ENCODE measurements around the gene SLC2A4RG.
"Not testable (repeated sequence)": the region's sequence is repeated elsewhere in the genome, so short reads cannot be mapped to it uniquely, and the experiment has no call there.

SLC2A4RG gene

GRCh38 chr20:63714858-63715257 is 24.7 kb upstream of the SLC2A4RG start:
- no peak for DNase-seq (ENCODE audit: low read depth)

GRCh38 chr20:63718996-63719395 is 20.6 kb upstream of the SLC2A4RG start:
- no peak for DNase-seq (ENCODE audit: low read depth)

GRCh38 chr20:63722967-63723622 is 16.5 kb upstream of the SLC2A4RG start:
- not testable (repeated sequence) for DNase-seq (ENCODE audit: low read depth)

- not testable (repeated sequence) for DNase-seq (ENCODE audit: low read depth)
Observed at GRCh38 chr20:63730189-63730733, 9.3 kb upstream of the SLC2A4RG start.

GRCh38 chr20:63731410-63731809 is 8.2 kb upstream of the SLC2A4RG start:
- no peak for DNase-seq (ENCODE audit: low read depth)

GRCh38 chr20:63732118-63733095 is 7.2 kb upstream of the SLC2A4RG start:
- DNase-seq (ENCODE audit: low read depth) = no peak

- no peak for DNase-seq (ENCODE audit: low read depth)
Observed at GRCh38 chr20:63733117-63733516, 6.5 kb upstream of the SLC2A4RG start.

GRCh38 chr20:63733579-63734081 is 5.9 kb upstream of the SLC2A4RG start:
- no peak for DNase-seq (ENCODE audit: low read depth)

GRCh38 chr20:63734111-63734945 is 5.2 kb upstream of the SLC2A4RG start:
- DNase-seq (ENCODE audit: low read depth) = no peak

- DNase-seq (ENCODE audit: low read depth) = no peak
Observed at GRCh38 chr20:63734946-63735858, 4.4 kb upstream of the SLC2A4RG start.

GRCh38 chr20:63735859-63736718 is 3.5 kb upstream of the SLC2A4RG start, which contains the start of gene LIME1:
TSS of gene LIME1 (plus strand) at chr20:63736664. CDS start at chr20:63737550, 886 bp downstream.
- DNase-seq (ENCODE audit: low read depth) = no peak

- no peak for DNase-seq (ENCODE audit: low read depth)
Observed at GRCh38 chr20:63736893-63737694, 2.5 kb upstream of the SLC2A4RG start.

- no peak for DNase-seq (ENCODE audit: low read depth)
Observed at GRCh38 chr20:63737695-63737944, 2.0 kb upstream of the SLC2A4RG start.

GRCh38 chr20:63737945-63738686 is 1.5 kb upstream of the SLC2A4RG start:
- DNase-seq (ENCODE audit: low read depth) = no peak

GRCh38 chr20:63738687-63739129 is 868 bp upstream of the SLC2A4RG start:
- peak; percentile 2 for DNase-seq (ENCODE audit: low read depth)

- DNase-seq (ENCODE audit: low read depth) = peak; percentile 19
Observed at GRCh38 chr20:63740070-63740626, 572 bp downstream of the SLC2A4RG start.

- peak; percentile 86 for DNase-seq (ENCODE audit: low read depth)
Observed at GRCh38 chr20:63740627-63741353, 1.2 kb downstream of the SLC2A4RG start.

Measured in stromal cell of bone marrow (primary cell).